Heart left ventricle (tissue), 13 donors: Measurements from ENCODE around the gene C2orf92.

Source experiments
- CTCF ChIP-seq, 12 donors: fragments of 200-600 bp; sonication (generic) in 4 of 12; IDR thresholded peaks; one replicate each; pipeline versions ENCODE4 v1.5.0 to v1.8.0; 2018 to 2022; ENCODE audit warnings: antibody characterized with exemption in 12 of 12, mild to moderate bottlenecking in 5 of 12
- POLR2A ChIP-seq, 2 donors: fragments of 450-650 bp; IDR thresholded peaks; one replicate each; pipeline ENCODE4 v1.6.1; 2017; ENCODE audit warnings: antibody characterized with exemption in 2 of 2, mild to moderate bottlenecking in 2 of 2, moderate library complexity in 2 of 2
- donor health status: ischemic (EF 13 %, LVEDD 7.1; RV severe dilation, severe dysfunction).
- donor health status: DM: no; HTN: yes; CAD: no.
- donor health status: DM: no; HTN: no; CAD: no.
- donor health status: ischemic (EF 25% LVEDD 6.9; RV normal size, moderate dysfunction).
- donor health status: ischemic (EF 25% LVEDD 5.7; RV mildly dilated, moderate dysfunction).
- donor health status: ischemic (EF 35%, LVEDD 5.7; RV mildly dilated, moderate dysfunction).
- donor health status: nonischemic (EF 11% LVEDD 7.7; RV severe dilation, severe dysfunction).
- donor health status: DM: yes; HTN: yes; CAD: no.
- donor health status: PGD.
- donor health status: ischemic (EF 29% LVEDD 5.4; RV normal size, mild dysfunction).
- donor health status: nonischemic (EF 23%, LVEDD 6.1; RV moderate dilation, normal function).

GRCh38 chr2:97751752-97752151, 82.2 kb downstream of the C2orf92 start:
- TF ChIP-seq CTCF (IDR thresholded peaks at IDR 0.05) (no peak), POLR2A (IDR thresholded peaks at IDR 0.05) (no peak)
